Stomach smooth muscle (tissue), 2 donors: ENCODE results near the gene CDC25C.

ENCODE experiments used
- H3K27ac ChIP-seq: one replicate; pipeline ENCODE4 v1.7.0; 2013; ENCODE audit warnings: mild to moderate bottlenecking, low read length, inconsistent platforms
- H3K27me3 ChIP-seq, 2 donors: one replicate each; pipeline ENCODE4 v1.7.0; 2013; ENCODE audit warnings: low read length in 2 of 2; ENCODE audit not compliant: insufficient read depth in 2 of 2, control insufficient read depth in 1 of 2
- H3K36me3 ChIP-seq, 2 donors: one replicate each; pipeline ENCODE4 v1.7.0; 2013; ENCODE audit warnings: low read length in 2 of 2; ENCODE audit not compliant: control insufficient read depth in 2 of 2, insufficient read depth in 2 of 2
- H3K4me1 ChIP-seq: one replicate; pipeline ENCODE4 v1.7.0; 2013; ENCODE audit warnings: low read length; ENCODE audit not compliant: control insufficient read depth, insufficient read depth
- H3K4me3 ChIP-seq, 2 donors: one replicate each; pipeline ENCODE4 v1.7.0; 2013; ENCODE audit warnings: low read length in 2 of 2
- H3K9ac ChIP-seq, 2 donors: one replicate each; pipeline ENCODE4 v1.7.0; 2013; ENCODE audit warnings: low read length in 2 of 2, mild to moderate bottlenecking in 1 of 2
- H3K9me3 ChIP-seq, 2 donors: one replicate each; pipeline ENCODE4 v1.7.0; 2013; ENCODE audit warnings: low read length in 2 of 2; ENCODE audit not compliant: control insufficient read depth in 2 of 2
- donor health status: healthy.
- donor health status: Pancreatic carcinoma.

Gene CDC25C

DNA sequence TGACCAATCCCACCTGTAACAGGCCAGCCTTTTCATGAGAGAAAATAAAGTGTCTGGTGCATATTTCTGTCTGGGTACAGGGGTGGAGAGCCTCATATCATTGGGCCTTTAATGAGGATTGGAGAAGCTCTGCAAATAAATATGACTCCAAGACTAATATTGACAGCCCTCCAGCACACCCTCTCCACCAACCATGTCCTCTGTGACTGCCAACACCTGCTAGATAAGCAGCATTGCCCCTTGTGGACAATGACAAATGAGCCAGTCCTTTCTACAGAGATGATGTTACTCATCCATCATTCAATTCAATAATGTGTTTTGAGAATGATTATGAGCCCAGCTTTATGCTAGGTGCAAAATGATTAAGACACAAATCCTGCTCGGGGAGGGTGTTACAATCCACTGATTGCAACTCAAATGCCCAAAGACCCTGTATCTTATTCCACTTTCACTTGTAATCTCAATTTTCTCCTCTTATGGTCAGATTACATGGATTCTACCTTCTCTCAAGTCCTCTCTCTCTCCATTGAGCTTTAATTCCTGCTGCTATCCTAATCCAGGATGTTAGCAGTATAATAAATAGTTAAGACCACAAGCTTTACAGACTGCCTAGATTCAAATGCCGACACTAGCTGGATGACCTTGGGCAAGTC is 55.1 kb downstream of the CDC25C start:
- H3K27me3 ChIP-seq = peaks cover 10 to 16% of the 10 kb centered on the region in 2 donors
- no peaks in the 10 kb centered on the region for H3K36me3 ChIP-seq
- no peaks in the 10 kb centered on the region for H3K9me3 ChIP-seq
- no peak overlapping the region for H3K4me3 ChIP-seq
- no peak overlapping the region for H3K9ac ChIP-seq
- no peak overlapping the region for H3K27ac ChIP-seq
- H3K4me1 ChIP-seq = peaks cover 4% of the 10 kb centered on the region

DNA sequence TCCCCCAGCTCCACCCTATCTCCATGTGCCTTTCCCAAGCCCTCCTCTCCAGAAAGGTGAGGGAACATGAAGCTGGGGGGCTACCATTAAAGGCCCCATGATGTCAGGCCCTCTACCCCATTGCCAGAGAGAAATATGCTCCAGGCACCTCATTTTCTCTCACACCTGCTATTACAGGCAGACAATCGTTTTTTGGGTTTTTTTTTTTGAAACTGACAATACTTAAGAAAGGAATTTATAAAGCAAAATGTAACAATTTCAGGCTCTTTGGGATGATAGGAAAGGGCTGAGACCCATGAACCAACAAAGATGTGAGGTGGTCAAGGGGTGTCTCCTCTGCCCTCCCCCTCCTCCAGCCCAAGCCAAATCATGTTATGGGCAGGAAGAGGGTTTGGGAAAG is 55.7 kb downstream of the CDC25C start:
- no peaks in the 10 kb centered on the region for H3K36me3 ChIP-seq
- H3K4me3 ChIP-seq = no peak overlapping the region
- peaks cover 10 to 16% of the 10 kb centered on the region in 2 donors for H3K27me3 ChIP-seq
- H3K9me3 ChIP-seq = no peaks in the 10 kb centered on the region
- H3K27ac ChIP-seq = no peak overlapping the region
- H3K4me1 ChIP-seq = peaks cover 4% of the 10 kb centered on the region
- no peak overlapping the region for H3K9ac ChIP-seq

DNA sequence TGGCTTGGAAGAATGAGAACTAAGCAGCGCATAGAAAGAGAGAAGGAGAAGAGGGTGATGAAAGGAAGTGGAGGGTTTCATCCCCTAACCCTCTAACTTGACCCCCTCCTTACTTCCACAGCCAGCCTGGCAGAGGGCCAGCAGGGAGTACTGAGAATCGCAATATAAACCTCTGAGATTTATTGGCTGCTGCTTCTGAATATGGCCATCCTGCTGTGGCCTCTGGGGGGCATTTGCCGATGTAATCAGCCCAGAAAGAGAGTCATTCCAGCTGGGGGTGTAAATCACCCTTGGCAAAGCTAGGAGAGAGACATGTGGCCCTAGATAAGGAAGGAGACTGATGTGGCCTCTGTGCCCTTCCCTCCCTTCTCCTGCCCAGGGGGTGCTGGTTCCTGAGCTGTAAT is 56.2 kb downstream of the CDC25C start:
- Histone ChIP-seq H3K4me1 (peaks cover 4% of the 10 kb centered on the region), H3K4me3 (no peak overlapping the region), H3K9me3 (no peaks in the 10 kb centered on the region), H3K27ac (no peak overlapping the region), H3K36me3 (no peaks in the 10 kb centered on the region), H3K27me3 (peaks cover 10 to 16% of the 10 kb centered on the region in 2 donors), H3K9ac (no peak overlapping the region)

- Histone ChIP-seq H3K36me3 (no peaks in the 10 kb centered on the region), H3K9ac (no peak within 1 kb of the TSS), H3K27me3 (peaks cover 10 to 16% of the 10 kb centered on the region in 2 donors), H3K27ac (no peak within 1 kb of the TSS), H3K4me3 (peak within 1 kb of the TSS; percentile 28 to 49), H3K4me1 (peaks cover 4% of the 10 kb centered on the region), H3K9me3 (no peaks in the 10 kb centered on the region)
Measured at GRCh38 chr5:138274189-138274853, 57.3 kb downstream of the CDC25C start, which contains the start of gene GFRA3. Gene GFRA3 (minus strand): TSS chr5:138274621. CDS start chr5:138274424, 197 bp downstream.

GRCh38 chr5:138273834-138274188 is 57.8 kb downstream of the CDC25C start:
- Histone ChIP-seq H3K36me3 (no peaks in the 10 kb centered on the region), H3K27ac (no peak overlapping the region), H3K4me1 (peaks cover 4% of the 10 kb centered on the region), H3K9ac (no peak overlapping the region), H3K4me3 (peak overlapping the region; percentile 28 to 49), H3K27me3 (peaks cover 10 to 16% of the 10 kb centered on the region in 2 donors), H3K9me3 (no peaks in the 10 kb centered on the region)

DNA sequence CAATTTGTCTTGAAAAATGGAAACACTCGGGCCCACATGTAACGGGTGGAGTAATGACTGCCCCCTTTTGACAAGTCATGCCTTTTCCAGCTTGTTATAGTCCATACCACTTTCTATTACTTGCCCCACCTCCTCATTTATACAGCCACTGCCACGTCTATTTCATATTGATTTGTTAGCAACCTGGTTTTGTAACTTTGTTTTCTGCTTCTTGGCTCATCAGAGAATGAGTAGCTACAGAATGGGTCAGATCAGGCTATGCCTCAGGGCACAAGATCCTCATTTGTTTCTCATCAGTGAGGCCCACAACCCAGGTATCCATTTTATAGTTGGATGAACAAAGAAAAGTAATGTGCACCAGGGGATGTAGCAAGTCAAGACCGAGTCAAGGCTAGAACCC is 58.9 kb downstream of the CDC25C start:
- peaks cover 10 to 16% of the 10 kb centered on the region in 2 donors for H3K27me3 ChIP-seq

DNA sequence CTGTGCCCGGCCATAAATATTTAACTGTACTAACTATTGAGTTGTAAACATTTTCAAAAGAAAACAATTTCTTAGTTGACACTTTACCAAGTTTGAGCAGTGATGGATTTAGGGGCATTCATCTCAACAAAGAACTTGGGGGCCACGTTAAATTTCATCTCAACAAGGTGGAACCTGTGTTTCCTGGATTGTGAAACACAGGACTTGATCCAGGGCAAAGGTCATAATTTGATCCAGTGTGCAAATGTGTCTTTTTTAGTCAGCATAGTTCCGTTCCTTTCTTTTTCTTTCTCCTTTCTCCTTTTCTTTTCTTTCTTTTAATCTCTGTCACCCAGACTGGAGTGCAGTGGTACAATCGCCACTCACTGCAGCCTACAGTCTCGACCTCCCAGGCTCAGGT is 60.3 kb downstream of the CDC25C start:
- Histone ChIP-seq H3K27ac (no peak overlapping the region), H3K4me3 (no peak overlapping the region), H3K4me1 (peaks cover 4% of the 10 kb centered on the region), H3K9ac (no peak overlapping the region), H3K9me3 (no peaks in the 10 kb centered on the region), H3K36me3 (no peaks in the 10 kb centered on the region), H3K27me3 (peaks cover 10 to 16% of the 10 kb centered on the region in 2 donors)

More for the DNA sequence above, 58.9 kb downstream of the CDC25C start:
- Histone ChIP-seq H3K36me3 (no peaks in the 10 kb centered on the region), H3K9ac (no peak overlapping the region), H3K27ac (no peak overlapping the region), H3K4me3 (no peak overlapping the region), H3K4me1 (peaks cover 4% of the 10 kb centered on the region), H3K9me3 (no peaks in the 10 kb centered on the region)

DNA sequence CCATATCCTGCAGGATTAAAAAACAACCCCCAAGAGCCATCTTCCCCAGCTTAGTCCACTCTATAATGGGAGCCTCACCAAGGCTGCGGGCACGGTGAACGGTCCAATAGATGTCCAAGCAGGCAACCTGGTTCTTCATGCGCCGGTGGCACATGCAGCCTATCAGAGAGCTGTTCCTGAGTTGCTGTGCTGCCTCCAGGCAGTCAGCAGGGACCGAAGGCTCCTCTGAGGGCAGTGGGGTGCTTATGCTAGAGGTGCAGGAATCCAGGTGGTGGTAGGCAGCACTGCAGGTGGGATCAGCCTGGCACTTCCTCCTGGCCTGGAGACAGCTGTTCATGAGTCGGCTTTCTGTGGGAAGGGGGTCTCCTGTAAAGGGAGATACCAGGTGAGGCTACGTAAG is 67.4 kb downstream of the CDC25C start:
- no peaks in the 10 kb centered on the region for H3K27me3 ChIP-seq
- H3K9me3 ChIP-seq = no peaks in the 10 kb centered on the region

GRCh38 chr5:138263581-138263980 is 68.0 kb downstream of the CDC25C start:
- Histone ChIP-seq H3K36me3 (no peaks in the 10 kb centered on the region), H3K4me3 (no peak overlapping the region), H3K4me1 (no peaks in the 10 kb centered on the region), H3K27ac (no peak overlapping the region), H3K9ac (no peak overlapping the region), H3K27me3 (no peaks in the 10 kb centered on the region), H3K9me3 (no peaks in the 10 kb centered on the region)

More for the DNA sequence above, 67.4 kb downstream of the CDC25C start:
- Histone ChIP-seq H3K4me3 (no peak overlapping the region), H3K9ac (no peak overlapping the region), H3K4me1 (no peaks in the 10 kb centered on the region), H3K36me3 (no peaks in the 10 kb centered on the region), H3K27ac (no peak overlapping the region)

DNA sequence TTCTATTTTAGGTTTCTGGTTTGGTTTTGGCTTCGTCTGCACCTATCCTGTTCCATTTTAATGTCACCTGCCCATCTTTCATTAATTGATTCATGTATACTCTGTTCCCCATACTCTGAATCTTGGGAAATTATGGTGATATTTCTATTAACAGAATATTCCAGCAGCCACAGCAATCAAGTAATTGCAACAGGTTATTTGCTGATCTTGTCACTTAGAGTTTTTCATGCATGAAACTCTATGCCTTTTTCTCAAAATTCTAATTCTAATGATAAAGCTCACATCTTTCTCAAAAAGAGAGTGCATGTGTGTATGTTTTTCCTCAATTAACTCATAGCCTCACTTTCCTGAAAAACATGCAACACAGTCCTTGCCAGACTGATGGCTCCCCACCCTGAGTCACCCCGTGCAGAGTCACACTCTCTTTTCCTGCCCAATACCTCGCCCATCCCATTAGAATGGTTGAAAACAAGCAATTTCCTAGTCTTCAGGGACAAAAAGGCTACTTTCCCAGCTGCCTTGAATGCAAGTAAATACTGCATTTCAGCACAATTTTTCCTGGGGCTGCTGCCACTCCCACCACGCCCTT is 72.8 kb downstream of the CDC25C start:
- Histone ChIP-seq H3K9me3 (no peaks in the 10 kb centered on the region), H3K9ac (no peak overlapping the region), H3K4me3 (no peak overlapping the region), H3K27ac (no peak overlapping the region), H3K4me1 (no peaks in the 10 kb centered on the region), H3K27me3 (no peaks in the 10 kb centered on the region), H3K36me3 (no peaks in the 10 kb centered on the region)

- Histone ChIP-seq H3K27me3 (no peaks in the 10 kb centered on the region), H3K27ac (no peak overlapping the region), H3K9me3 (no peaks in the 10 kb centered on the region), H3K36me3 (no peaks in the 10 kb centered on the region), H3K4me3 (no peak overlapping the region), H3K9ac (no peak overlapping the region), H3K4me1 (no peaks in the 10 kb centered on the region)
Measured at GRCh38 chr5:138257583-138257982, 74.0 kb downstream of the CDC25C start.
